ENCODE results near the gene TCF4. TPM values are rescaled to one million over a fixed set of nuclear protein-coding genes. Genes with fewer than 3 reads are reported as not detected.

The TCF4 gene
- total RNA-seq, result 100 to 1,000 TPM; 106 to 149 (median 128) TPM
- polyA plus RNA-seq, result 10 to 100 TPM in 1 of 3 donors, 1 to 10 TPM in 2; 3.5 to 21.8 (median 5.4) TPM

GRCh38 chr18:55588111-55588869, at the start of gene TCF4:
TSS of gene TCF4 (minus strand) at chr18:55588192. CDS start at chr18:55587116, 1,076 bp downstream.
- H3K4me1 ChIP-seq, result peaks cover 0 to 31% (median 23%) of the 10 kb centered on the region in 4 donors
- H3K36me3 ChIP-seq, result no peaks in the 10 kb centered on the region
- peak within 1 kb of the TSS; percentile 67 to 77 (median 76) for H3K4me3 ChIP-seq
- TF ChIP-seq, protein P1, sequence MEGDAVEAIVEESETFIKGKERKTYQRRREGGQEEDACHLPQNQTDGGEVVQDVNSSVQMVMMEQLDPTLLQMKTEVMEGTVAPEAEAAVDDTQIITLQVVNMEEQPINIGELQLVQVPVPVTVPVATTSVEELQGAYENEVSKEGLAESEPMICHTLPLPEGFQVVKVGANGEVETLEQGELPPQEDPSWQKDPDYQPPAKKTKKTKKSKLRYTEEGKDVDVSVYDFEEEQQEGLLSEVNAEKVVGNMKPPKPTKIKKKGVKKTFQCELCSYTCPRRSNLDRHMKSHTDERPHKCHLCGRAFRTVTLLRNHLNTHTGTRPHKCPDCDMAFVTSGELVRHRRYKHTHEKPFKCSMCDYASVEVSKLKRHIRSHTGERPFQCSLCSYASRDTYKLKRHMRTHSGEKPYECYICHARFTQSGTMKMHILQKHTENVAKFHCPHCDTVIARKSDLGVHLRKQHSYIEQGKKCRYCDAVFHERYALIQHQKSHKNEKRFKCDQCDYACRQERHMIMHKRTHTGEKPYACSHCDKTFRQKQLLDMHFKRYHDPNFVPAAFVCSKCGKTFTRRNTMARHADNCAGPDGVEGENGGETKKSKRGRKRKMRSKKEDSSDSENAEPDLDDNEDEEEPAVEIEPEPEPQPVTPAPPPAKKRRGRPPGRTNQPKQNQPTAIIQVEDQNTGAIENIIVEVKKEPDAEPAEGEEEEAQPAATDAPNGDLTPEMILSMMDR (IDR thresholded peaks at IDR 0.05), result no peak
- peak in 3 of 4 donors; percentile 18 to 65 (median 49) for TF ChIP-seq POLR2AphosphoS5 (IDR thresholded peaks at IDR 0.05)
- intact Hi-C loops (cut with DNase I), result loop anchor here (2.0 to 5.0 kb wide), 6 partner anchors 111 to 1049 kb away; partner anchors contain the start of gene TXNL1
- 1% methylated on average over 45 to 46 of the region's 46 CpGs for WGBS, 2 donors
- H3K27ac ChIP-seq, result peak within 1 kb of the TSS; percentile 83 to 92 (median 88)
- H3K9me3 ChIP-seq, result no peaks in the 10 kb centered on the region
- DNase-seq, result peak; percentile 80
- no peaks in the 10 kb centered on the region for H3K27me3 ChIP-seq

- no peaks in the 10 kb centered on the region for H3K27me3 ChIP-seq
- H3K36me3 ChIP-seq, result no peaks in the 10 kb centered on the region
- 52 to 72% methylated on average over 8 of the region's 8 CpGs for WGBS, 2 donors
- DNase-seq, result no peak
- no peaks in the 10 kb centered on the region for H3K4me1 ChIP-seq
- no peak overlapping the region for H3K4me3 ChIP-seq
- no peak overlapping the region for H3K27ac ChIP-seq
- TF ChIP-seq, protein P1 (IDR thresholded peaks at IDR 0.05), result no peak
- TF ChIP-seq POLR2A (IDR thresholded peaks at IDR 0.05) (no peak), POLR2AphosphoS5 (IDR thresholded peaks at IDR 0.05) (no peak), EP300 (IDR thresholded peaks at IDR 0.05) (no peak)
- H3K9me3 ChIP-seq, result peaks cover 0 to under 1% (median 0%) of the 10 kb centered on the region in 4 donors
- intact Hi-C loops (cut with DNase I), result no loop called here
Measured at GRCh38 chr18:55637204-55637603, 49.2 kb upstream of the TCF4 start.

DNA sequence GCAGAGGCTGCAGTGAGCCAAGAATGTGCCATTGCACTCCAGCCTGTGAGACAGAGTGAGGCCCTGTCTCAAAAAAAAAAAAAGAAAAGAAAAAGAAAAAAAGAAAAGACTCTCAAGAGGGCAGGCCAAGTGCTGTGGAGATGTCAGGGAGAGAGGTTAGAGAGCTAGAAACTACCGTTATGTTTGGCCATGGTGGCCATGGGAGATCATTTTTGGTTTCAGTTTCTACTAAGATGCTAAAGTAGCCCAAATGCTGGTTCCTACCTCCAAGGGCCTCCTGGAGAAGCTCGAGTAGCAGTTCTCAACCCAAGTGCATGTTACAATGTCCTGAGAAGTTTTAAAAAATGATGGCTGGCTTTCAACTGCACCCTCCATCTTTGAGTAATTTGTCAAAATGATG, 47.4 kb upstream of the TCF4 start:
- 23 to 40% methylated on average over 2 of the region's 2 CpGs for WGBS, 2 donors
- no peak overlapping the region for H3K4me3 ChIP-seq
- TF ChIP-seq, protein P1 (IDR thresholded peaks at IDR 0.05), result no peak
- TF ChIP-seq POLR2A (IDR thresholded peaks at IDR 0.05), result no peak
- no peak for TF ChIP-seq POLR2AphosphoS5 (IDR thresholded peaks at IDR 0.05)
- no peak for TF ChIP-seq EP300 (IDR thresholded peaks at IDR 0.05)
- DNase-seq, result no peak
- no peaks in the 10 kb centered on the region for H3K27me3 ChIP-seq
- H3K9me3 ChIP-seq, result no peaks in the 10 kb centered on the region
- no peaks in the 10 kb centered on the region for H3K4me1 ChIP-seq
- intact Hi-C loops (cut with DNase I), result no loop called here
- no peak overlapping the region for H3K27ac ChIP-seq
- H3K36me3 ChIP-seq, result no peaks in the 10 kb centered on the region

DNA sequence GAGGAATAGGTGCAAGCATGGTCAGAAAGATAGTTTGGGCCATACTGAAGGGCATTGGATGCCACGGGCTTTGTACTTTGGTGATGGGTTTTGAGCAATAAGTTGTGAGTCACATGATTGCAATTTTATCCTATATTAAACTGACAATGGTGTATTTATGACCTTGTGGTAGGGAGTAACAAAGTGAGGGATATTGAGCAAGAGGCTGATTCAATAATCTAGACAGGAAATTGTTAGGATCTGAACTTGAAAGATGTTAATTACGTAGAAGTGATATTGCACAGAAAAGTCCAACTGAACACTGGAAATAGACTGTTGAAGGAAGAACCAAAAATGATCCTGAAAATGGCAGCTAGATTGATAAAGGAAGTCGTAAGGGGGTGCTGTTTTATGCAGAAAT, 46.6 kb upstream of the TCF4 start:
- 65 to 79% methylated on average over 3 of the region's 3 CpGs for WGBS, 2 donors
- intact Hi-C loops (cut with DNase I), result no loop called here
- TF ChIP-seq POLR2A (IDR thresholded peaks at IDR 0.05) (no peak), EP300 (IDR thresholded peaks at IDR 0.05) (no peak), POLR2AphosphoS5 (IDR thresholded peaks at IDR 0.05) (no peak)
- TF ChIP-seq, protein P1 (IDR thresholded peaks at IDR 0.05), result no peak
- H3K4me3 ChIP-seq, result no peak overlapping the region
- H3K36me3 ChIP-seq, result no peaks in the 10 kb centered on the region
- H3K4me1 ChIP-seq, result no peaks in the 10 kb centered on the region
- H3K27me3 ChIP-seq, result no peaks in the 10 kb centered on the region
- no peak for DNase-seq
- H3K9me3 ChIP-seq, result no peaks in the 10 kb centered on the region
- H3K27ac ChIP-seq, result no peak overlapping the region

All from sigmoid colon (tissue), 7 donors.